IPS-20b (cell line): Measurements from ENCODE around the gene SH3RF3.

Experiments
- H3K27ac ChIP-seq: one replicate; pipeline ENCODE4 v1.5.1; 2013; ENCODE audit warnings: low read length
- H3K27me3 ChIP-seq: 2 replicates; pipeline ENCODE4 v1.6.1; 2013; ENCODE audit warnings: mild to moderate bottlenecking, low read length, inconsistent platforms; ENCODE audit not compliant: insufficient read depth
- H3K36me3 ChIP-seq: 2 replicates; pipeline ENCODE4 v1.6.1; 2013; ENCODE audit warnings: low read depth, mild to moderate bottlenecking, inconsistent platforms, low read length, moderate library complexity; ENCODE audit not compliant: insufficient read depth
- H3K4me1 ChIP-seq: 2 replicates; pipeline ENCODE4 v1.6.1; 2013; ENCODE audit warnings: mild to moderate bottlenecking, control low read depth, inconsistent platforms, low read length, moderate library complexity; ENCODE audit not compliant: insufficient read depth
- H3K4me3 ChIP-seq: 2 replicates; pipeline ENCODE4 v1.5.1; 2013; ENCODE audit warnings: mild to moderate bottlenecking, low read length, inconsistent platforms
- H3K9ac ChIP-seq: 2 replicates; pipeline ENCODE4 v1.6.1; 2013; ENCODE audit warnings: low read depth, mild to moderate bottlenecking, inconsistent platforms, low read length, moderate library complexity
- H3K9me3 ChIP-seq: 2 replicates; pipeline ENCODE4 v1.6.1; 2013; ENCODE audit warnings: mild to moderate bottlenecking, low read depth, low read length, inconsistent platforms; ENCODE audit not compliant: insufficient read depth

Gene SH3RF3

DNA sequence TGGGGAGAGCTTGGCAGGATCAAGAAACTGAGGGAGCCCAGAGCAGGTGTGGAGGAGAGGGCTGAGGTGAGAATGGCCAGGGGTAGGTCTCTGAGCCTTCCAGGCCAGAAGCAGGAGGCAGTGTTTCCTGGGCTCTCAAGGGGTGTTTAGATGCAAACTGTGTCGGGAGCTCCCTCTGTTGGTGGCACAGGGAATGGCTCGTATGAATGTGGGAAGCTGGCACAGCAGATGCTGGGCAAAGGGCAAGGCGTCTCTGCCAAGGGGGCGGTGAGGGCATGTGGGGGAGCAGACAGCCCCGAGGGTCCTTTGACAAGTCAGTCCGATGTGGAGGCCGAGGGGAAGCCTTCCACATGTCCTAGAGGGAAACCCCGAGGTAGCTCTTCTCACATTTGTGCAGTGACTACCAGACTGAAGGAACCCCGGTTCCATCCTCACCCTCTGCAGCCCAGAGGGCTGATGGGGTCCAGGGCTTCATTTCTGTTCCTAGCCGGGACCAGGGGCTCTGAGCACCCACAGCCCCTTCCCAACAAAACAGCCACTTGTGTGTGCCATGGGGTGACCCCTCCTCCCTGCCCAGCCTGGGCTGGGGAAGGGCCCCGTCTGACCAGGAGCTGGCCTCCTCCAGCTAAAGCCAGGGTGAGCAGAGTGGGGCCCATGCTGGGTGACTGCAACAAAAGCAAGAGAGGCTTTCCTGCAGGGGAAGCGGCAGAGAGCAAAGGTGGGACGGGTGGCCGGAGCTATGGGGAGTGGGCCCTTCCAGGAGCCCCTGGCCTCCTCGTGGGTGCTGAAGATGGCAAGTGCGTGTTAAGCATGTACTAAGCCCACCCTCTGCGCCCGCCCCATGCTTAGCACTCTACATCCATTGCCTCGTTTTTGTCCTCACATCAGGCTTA lies 381.4 kb downstream of the SH3RF3 start:
- Histone ChIP-seq H3K9ac (no peak overlapping the region), H3K9me3 (no peaks in the 10 kb centered on the region), H3K27me3 (no peaks in the 10 kb centered on the region), H3K27ac (no peak overlapping the region), H3K4me3 (no peak overlapping the region), H3K36me3 (no peaks in the 10 kb centered on the region), H3K4me1 (no peaks in the 10 kb centered on the region)

- no peaks in the 10 kb centered on the region for H3K27me3 ChIP-seq
- H3K4me1 ChIP-seq = no peaks in the 10 kb centered on the region
- H3K4me3 ChIP-seq = no peak overlapping the region
- H3K27ac ChIP-seq = no peak overlapping the region
- H3K36me3 ChIP-seq = no peaks in the 10 kb centered on the region
- H3K9ac ChIP-seq = no peak overlapping the region
- no peaks in the 10 kb centered on the region for H3K9me3 ChIP-seq
Observed at GRCh38 chr2:109511168-109511567, 382.2 kb downstream of the SH3RF3 start.

GRCh38 chr2:109512076-109512475 lies 383.1 kb downstream of the SH3RF3 start:
- H3K36me3 ChIP-seq = no peaks in the 10 kb centered on the region
- no peaks in the 10 kb centered on the region for H3K27me3 ChIP-seq
- no peak overlapping the region for H3K4me3 ChIP-seq
- no peaks in the 10 kb centered on the region for H3K4me1 ChIP-seq
- no peak overlapping the region for H3K9ac ChIP-seq
- no peak overlapping the region for H3K27ac ChIP-seq
- H3K9me3 ChIP-seq = no peaks in the 10 kb centered on the region

DNA sequence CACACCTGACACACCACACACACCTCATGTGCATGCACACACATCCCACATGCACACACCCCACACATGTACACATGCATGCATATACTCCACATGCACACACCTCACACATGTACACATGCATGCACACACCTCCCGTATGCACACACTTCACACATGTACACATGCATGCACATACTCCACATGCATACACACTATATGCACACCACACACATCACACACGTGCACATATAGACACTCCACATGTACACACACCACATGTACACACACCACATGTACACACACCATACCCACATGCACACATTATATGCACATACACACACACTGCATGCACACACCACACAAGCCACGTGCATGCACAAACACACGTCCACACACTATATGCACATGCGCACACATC lies 384.2 kb downstream of the SH3RF3 start:
- H3K4me1 ChIP-seq = no peaks in the 10 kb centered on the region
- no peak overlapping the region for H3K4me3 ChIP-seq
- H3K9me3 ChIP-seq = no peaks in the 10 kb centered on the region
- no peaks in the 10 kb centered on the region for H3K27me3 ChIP-seq
- no peaks in the 10 kb centered on the region for H3K36me3 ChIP-seq
- H3K27ac ChIP-seq = no peak overlapping the region
- H3K9ac ChIP-seq = no peak overlapping the region

GRCh38 chr2:109513749-109514588 lies 385.0 kb downstream of the SH3RF3 start:
- no peaks in the 10 kb centered on the region for H3K27me3 ChIP-seq
- H3K9ac ChIP-seq = no peak overlapping the region
- no peaks in the 10 kb centered on the region for H3K9me3 ChIP-seq
- no peaks in the 10 kb centered on the region for H3K36me3 ChIP-seq
- no peaks in the 10 kb centered on the region for H3K4me1 ChIP-seq
- H3K4me3 ChIP-seq = no peak overlapping the region
- no peak overlapping the region for H3K27ac ChIP-seq

DNA sequence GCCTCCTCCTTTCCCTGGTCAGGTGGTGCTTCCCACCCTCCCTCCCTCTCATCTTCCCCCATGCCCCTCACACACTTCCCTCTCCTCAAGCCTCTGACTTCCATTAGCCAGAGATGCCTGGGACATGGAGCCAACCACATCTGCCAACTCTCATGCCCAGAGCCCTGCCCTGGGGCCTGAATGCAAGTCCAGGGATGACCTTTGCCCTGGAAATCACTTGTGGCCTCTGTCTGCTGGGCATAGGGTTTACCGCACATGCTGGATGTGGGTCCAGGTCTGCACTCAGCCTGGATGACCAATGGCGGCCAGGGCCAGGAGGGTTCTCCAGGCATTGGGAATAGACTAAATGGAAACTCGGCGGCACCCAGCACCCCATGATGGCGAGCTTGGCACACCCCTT lies 385.9 kb downstream of the SH3RF3 start:
- Histone ChIP-seq H3K9me3 (no peaks in the 10 kb centered on the region), H3K27me3 (no peaks in the 10 kb centered on the region), H3K9ac (no peak overlapping the region), H3K4me1 (no peaks in the 10 kb centered on the region), H3K4me3 (no peak overlapping the region), H3K36me3 (no peaks in the 10 kb centered on the region), H3K27ac (no peak overlapping the region)

DNA sequence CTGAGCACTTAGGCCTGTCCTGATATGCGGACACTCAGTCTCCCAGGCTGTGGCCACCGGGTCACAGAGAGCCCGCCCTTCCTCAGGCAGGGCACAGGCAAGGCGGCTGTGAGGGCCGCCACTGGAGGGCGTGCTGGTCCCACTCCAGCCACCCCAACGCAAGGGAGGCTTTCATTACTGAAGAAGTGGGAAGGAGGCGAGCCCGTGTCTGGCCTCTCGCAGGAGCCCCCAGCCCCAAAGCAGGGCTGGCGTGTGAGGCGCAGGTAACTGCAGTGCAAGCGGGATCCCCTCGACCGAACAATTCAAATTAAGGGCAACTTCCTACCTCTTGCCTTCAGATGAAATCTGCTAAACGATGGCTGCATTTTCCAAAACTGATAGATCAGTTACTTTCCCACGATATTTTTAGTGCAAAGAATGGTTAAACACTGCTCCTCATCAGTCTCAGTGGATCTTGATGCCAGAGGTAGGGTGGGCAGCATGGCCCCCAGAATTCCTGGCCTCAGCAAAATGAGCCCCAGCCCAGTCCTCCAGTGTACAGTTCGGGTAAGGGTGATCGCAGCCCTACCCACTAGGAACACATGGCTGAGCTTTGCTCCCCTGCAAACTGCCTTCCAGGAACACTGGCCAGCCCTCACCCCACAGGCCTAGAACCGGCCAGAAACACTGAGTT lies 387.6 kb downstream of the SH3RF3 start:
- Histone ChIP-seq H3K4me1 (no peaks in the 10 kb centered on the region), H3K27me3 (no peaks in the 10 kb centered on the region), H3K9ac (no peak overlapping the region), H3K36me3 (no peaks in the 10 kb centered on the region), H3K27ac (no peak overlapping the region), H3K9me3 (no peaks in the 10 kb centered on the region), H3K4me3 (no peak overlapping the region)

- H3K9ac ChIP-seq = no peak overlapping the region
- H3K4me1 ChIP-seq = no peaks in the 10 kb centered on the region
- H3K27ac ChIP-seq = no peak overlapping the region
- H3K27me3 ChIP-seq = no peaks in the 10 kb centered on the region
- no peaks in the 10 kb centered on the region for H3K36me3 ChIP-seq
- no peaks in the 10 kb centered on the region for H3K9me3 ChIP-seq
- no peak overlapping the region for H3K4me3 ChIP-seq
Observed at GRCh38 chr2:109517118-109517889, 388.3 kb downstream of the SH3RF3 start.

DNA sequence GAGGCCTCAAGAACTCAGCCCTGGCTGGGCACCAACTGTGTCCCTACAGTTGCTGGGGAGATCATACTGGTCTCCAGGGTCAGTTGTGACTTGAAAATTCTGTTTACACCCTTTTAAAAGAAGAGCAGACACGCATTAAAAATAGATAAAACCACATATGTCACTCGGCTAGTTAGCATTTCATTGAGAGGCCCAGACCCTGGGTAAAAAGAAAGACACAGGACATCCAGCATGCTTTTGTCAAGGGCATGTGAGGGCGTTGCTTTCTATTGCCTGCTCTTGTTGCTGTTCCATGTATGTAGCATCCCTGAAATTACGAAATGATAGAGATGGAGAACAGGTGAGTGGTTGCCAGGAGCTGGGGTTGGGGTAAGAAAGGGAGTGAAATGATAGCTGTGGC lies 390.5 kb downstream of the SH3RF3 start:
- Histone ChIP-seq H3K27ac (no peak overlapping the region), H3K27me3 (no peaks in the 10 kb centered on the region), H3K4me3 (no peak overlapping the region), H3K9me3 (no peaks in the 10 kb centered on the region), H3K4me1 (no peaks in the 10 kb centered on the region), H3K9ac (no peak overlapping the region), H3K36me3 (no peaks in the 10 kb centered on the region)

GRCh38 chr2:109521233-109522062 lies 392.4 kb downstream of the SH3RF3 start:
- no peak overlapping the region for H3K27ac ChIP-seq
- no peaks in the 10 kb centered on the region for H3K27me3 ChIP-seq
- no peaks in the 10 kb centered on the region for H3K9me3 ChIP-seq
- H3K36me3 ChIP-seq = no peaks in the 10 kb centered on the region
- H3K9ac ChIP-seq = no peak overlapping the region
- no peaks in the 10 kb centered on the region for H3K4me1 ChIP-seq
- H3K4me3 ChIP-seq = no peak overlapping the region
